K562 (cell line): ENCODE measurements around the gene SUOX. TPM values are rescaled to one million over a fixed set of nuclear protein-coding genes. Genes with fewer than 3 reads are reported as not detected.
A peak's percentile ranks its signal among the peaks of the same experiment; 100 is the strongest.

Experiments
- ATF3 ChIP-seq, 2 experiments: fragments of 450-650 bp in 1 of 2; sonication (generic) in 1 of 2; formaldehyde crosslinking in 1 of 2; IDR thresholded peaks in 1 of 2; conservative IDR thresholded peaks in 1 of 2; 2 replicates each; pipeline versions ENCODE4 v1.6.1 to v1.8.1; 2016 to 2023; ENCODE audit warnings: mild to moderate bottlenecking in 2 of 2, moderate library complexity in 2 of 2, inconsistent platforms in 1 of 2, missing genetic modification reagents in 1 of 2
- HDAC6 ChIP-seq: IDR thresholded peaks from 2 replicates; pipeline ENCODE4 v1.6.1; 2012; ENCODE audit warnings: low read depth, mild to moderate bottlenecking, control low read depth, inconsistent platforms, low read length, moderate library complexity
- IRF1 ChIP-seq: sonication (generic); formaldehyde crosslinking; IDR thresholded peaks from 2 replicates; pipeline ENCODE4 v1.8.0; 2022; ENCODE audit warnings: missing genetic modification reagents, mild to moderate bottlenecking, borderline replicate concordance
- KDM5B ChIP-seq: fragments of 200-600 bp; sonication (generic); IDR thresholded peaks from 2 replicates; pipeline ENCODE4 v1.6.1; 2012; ENCODE audit warnings: low read depth, mild to moderate bottlenecking, moderate library complexity, low read length, control low read depth, inconsistent platforms; ENCODE audit not compliant: insufficient replicate concordance
- MAFK ChIP-seq: IDR thresholded peaks from 2 replicates; pipeline ENCODE4 v1.6.1; 2011; ENCODE audit warnings: low read length, improper control_type of control experiment
- MAX ChIP-seq: sonication (generic); formaldehyde crosslinking; IDR thresholded peaks from 2 replicates; pipeline ENCODE4 v1.9.0; 2022; ENCODE audit warnings: mild to moderate bottlenecking, missing genetic modification reagents
- OTX1 ChIP-seq: fragments of 450-650 bp; formaldehyde crosslinking; IDR thresholded peaks from 2 replicates; pipeline ENCODE4 v1.4.0; 2022; ENCODE audit warnings: mild to moderate bottlenecking
- POLR2AphosphoS2 ChIP-seq: IDR thresholded peaks from 2 replicates; pipeline ENCODE4 v1.6.1; 2012; ENCODE audit warnings: low read length, improper control_type of control experiment
- SIRT6 ChIP-seq: IDR thresholded peaks from one replicate; pipeline ENCODE4 v1.6.1; 2012; ENCODE audit warnings: low read depth, mild to moderate bottlenecking, control low read depth, inconsistent platforms, low read length, moderate library complexity
- SMARCA5 ChIP-seq: fragments of 450-650 bp; IDR thresholded peaks from 2 replicates; pipeline ENCODE4 v1.6.1; 2016
- TEAD2 ChIP-seq: fragments of 450-650 bp; IDR thresholded peaks from 2 replicates; pipeline ENCODE4 v1.6.1; 2016; ENCODE audit warnings: missing genetic modification characterization, control low read depth, missing compliant biosample characterization
- ZNF253 ChIP-seq: fragments of 250-450 bp; sonication (Bioruptor Pico); conservative IDR thresholded peaks from 2 replicates; pipeline ENCODE4 v1.6.1; 2021; ENCODE audit warnings: mild to moderate bottlenecking
- ZNF354B ChIP-seq: fragments of 250-450 bp; sonication (Bioruptor Pico); IDR thresholded peaks from 2 replicates; pipeline ENCODE4 v1.4.0; 2020
- polyA plus RNA-seq, 8 experiments: library from polyadenylated mRNA; depleted of rRNA in 4 of 8; stranded (reverse) in 5 of 8; unstranded in 3 of 8; fragments of >200 nt; fragmentation: Nextera tagmentation in 2 of 8; fragmentation: Illumina TruSeq in 1 of 8; extraction: Ambion mirVana in 2 of 8; extraction: Trizol in 1 of 8; gene quantifications; 2 replicates each; pipeline versions ENCODE4 v1.2.1 to v1.2.3, GENCODE V29; 2011 to 2014; ENCODE audit warnings: inconsistent platforms in 1 of 8, missing spikeins in 1 of 8
- total RNA-seq, 7 experiments: library from RNA; depleted of rRNA in 6 of 7; stranded (reverse); fragments of >200 nt in 6 of 7; fragmentation: Illumina TruSeq in 2 of 7; extraction: Trizol in 2 of 7; gene quantifications; 2 replicates each; pipeline versions ENCODE4 v1.2.1 to v1.2.3, GENCODE V29; 2011 to 2021; ENCODE audit warnings: low replicate concordance in 1 of 7
- TF ChIP-seq, protein P1 (sequence below): sonication (generic); formaldehyde crosslinking; IDR thresholded peaks from 2 replicates; pipeline ENCODE4 v1.8.0; 2023; ENCODE audit warnings: mild to moderate bottlenecking, missing genetic modification reagents
- TF ChIP-seq, protein P2 (sequence below): fragments of 450-650 bp; IDR thresholded peaks from one replicate; pipeline ENCODE4 v1.6.1; 2018; ENCODE audit warnings: mild to moderate bottlenecking, moderate library complexity; ENCODE audit not compliant: partially characterized antibody
- TF ChIP-seq, protein P3 (sequence below): sonication (generic); formaldehyde crosslinking; IDR thresholded peaks from 2 replicates; pipeline ENCODE4 v1.8.0; 2023; ENCODE audit warnings: mild to moderate bottlenecking, missing genetic modification reagents

SUOX gene
- total and polyA plus RNA-seq, 9 of the 15 experiments (the other 6 are each of a cell fraction or from before 2014, with no cell fraction given): 9.2 to 39.7 (median 25.4) TPM

DNA sequence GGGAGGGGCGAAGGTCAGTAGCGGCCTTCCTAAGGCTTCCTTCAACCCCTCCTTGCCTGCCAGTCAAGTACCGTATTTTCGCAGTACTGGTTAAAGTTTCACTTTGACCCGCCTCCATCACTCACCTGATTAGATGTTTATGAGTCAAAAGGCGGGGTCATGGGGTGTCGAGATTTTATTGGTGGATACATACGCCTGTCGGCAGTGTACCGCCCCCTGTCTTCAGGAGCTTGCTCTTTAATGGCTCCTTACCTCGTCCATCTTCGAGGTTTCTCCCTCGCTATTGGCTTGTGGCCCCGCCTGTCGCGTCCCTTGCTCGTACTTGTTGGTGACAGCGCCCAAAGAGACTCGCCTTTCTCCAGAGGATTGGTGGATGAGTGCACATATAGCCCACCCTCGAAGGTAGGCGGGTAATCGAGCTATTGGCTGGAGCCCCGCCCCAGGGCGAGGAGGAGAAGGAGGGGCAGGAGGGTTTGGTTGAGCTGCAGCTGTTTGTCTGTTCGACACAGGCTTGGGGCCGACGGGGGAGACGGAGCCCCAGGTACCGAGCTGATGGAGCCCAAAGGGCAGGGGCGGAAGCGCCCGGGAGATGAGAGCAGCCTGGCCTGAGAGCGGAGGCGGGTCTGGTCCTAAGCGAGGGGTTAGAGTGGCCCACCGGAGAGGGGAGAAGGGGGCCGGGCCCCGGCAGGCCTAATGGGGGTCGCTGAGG lies 23.3 kb upstream of the SUOX start, which contains the start of gene RAB5B (continued):
- TF ChIP-seq, protein P1, sequence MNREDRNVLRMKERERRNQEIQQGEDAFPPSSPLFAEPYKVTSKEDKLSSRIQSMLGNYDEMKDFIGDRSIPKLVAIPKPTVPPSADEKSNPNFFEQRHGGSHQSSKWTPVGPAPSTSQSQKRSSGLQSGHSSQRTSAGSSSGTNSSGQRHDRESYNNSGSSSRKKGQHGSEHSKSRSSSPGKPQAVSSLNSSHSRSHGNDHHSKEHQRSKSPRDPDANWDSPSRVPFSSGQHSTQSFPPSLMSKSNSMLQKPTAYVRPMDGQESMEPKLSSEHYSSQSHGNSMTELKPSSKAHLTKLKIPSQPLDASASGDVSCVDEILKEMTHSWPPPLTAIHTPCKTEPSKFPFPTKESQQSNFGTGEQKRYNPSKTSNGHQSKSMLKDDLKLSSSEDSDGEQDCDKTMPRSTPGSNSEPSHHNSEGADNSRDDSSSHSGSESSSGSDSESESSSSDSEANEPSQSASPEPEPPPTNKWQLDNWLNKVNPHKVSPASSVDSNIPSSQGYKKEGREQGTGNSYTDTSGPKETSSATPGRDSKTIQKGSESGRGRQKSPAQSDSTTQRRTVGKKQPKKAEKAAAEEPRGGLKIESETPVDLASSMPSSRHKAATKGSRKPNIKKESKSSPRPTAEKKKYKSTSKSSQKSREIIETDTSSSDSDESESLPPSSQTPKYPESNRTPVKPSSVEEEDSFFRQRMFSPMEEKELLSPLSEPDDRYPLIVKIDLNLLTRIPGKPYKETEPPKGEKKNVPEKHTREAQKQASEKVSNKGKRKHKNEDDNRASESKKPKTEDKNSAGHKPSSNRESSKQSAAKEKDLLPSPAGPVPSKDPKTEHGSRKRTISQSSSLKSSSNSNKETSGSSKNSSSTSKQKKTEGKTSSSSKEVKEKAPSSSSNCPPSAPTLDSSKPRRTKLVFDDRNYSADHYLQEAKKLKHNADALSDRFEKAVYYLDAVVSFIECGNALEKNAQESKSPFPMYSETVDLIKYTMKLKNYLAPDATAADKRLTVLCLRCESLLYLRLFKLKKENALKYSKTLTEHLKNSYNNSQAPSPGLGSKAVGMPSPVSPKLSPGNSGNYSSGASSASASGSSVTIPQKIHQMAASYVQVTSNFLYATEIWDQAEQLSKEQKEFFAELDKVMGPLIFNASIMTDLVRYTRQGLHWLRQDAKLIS (CRISPR knock-in tag): 0 out of 2 replicates have a peak, but pooled peaks have one; percentile 75
- TF ChIP-seq, protein P2, sequence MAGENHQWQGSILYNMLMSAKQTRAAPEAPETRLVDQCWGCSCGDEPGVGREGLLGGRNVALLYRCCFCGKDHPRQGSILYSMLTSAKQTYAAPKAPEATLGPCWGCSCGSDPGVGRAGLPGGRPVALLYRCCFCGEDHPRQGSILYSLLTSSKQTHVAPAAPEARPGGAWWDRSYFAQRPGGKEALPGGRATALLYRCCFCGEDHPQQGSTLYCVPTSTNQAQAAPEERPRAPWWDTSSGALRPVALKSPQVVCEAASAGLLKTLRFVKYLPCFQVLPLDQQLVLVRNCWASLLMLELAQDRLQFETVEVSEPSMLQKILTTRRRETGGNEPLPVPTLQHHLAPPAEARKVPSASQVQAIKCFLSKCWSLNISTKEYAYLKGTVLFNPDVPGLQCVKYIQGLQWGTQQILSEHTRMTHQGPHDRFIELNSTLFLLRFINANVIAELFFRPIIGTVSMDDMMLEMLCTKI: no peak
- TF ChIP-seq, protein P3, sequence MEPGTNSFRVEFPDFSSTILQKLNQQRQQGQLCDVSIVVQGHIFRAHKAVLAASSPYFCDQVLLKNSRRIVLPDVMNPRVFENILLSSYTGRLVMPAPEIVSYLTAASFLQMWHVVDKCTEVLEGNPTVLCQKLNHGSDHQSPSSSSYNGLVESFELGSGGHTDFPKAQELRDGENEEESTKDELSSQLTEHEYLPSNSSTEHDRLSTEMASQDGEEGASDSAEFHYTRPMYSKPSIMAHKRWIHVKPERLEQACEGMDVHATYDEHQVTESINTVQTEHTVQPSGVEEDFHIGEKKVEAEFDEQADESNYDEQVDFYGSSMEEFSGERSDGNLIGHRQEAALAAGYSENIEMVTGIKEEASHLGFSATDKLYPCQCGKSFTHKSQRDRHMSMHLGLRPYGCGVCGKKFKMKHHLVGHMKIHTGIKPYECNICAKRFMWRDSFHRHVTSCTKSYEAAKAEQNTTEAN (CRISPR knock-in tag): no peak
- TF ChIP-seq MAFK (no peak), ATF3 (IDR thresholded peaks at IDR 0.05) (peak; percentile 57; the same call in 1 of the 2 replicates), ATF3 (CRISPR knock-in tag; conservative IDR thresholded peaks at IDR 0.05) (0 out of 2 replicates have a peak, but pooled peaks have one; percentile 40), KDM5B (peak; percentile 74), HDAC6 (no peak), POLR2AphosphoS2 (peak; percentile 93), OTX1 (CRISPR knock-in tag) (peak; percentile 74; the same call in 1 of the 2 replicates), ZNF253 (CRISPR knock-in tag) (no peak), IRF1 (CRISPR knock-in tag) (no peak), TEAD2 (tag) (no peak), ZNF354B (CRISPR knock-in tag) (no peak), MAX (CRISPR knock-in tag) (peak; percentile 47; the same call in 1 of the 2 replicates), SIRT6 (no peak), SMARCA5 (no peak)
